Measurements from ENCODE around the gene ZNF639. TPM values are rescaled to one million over a fixed set of nuclear protein-coding genes. Genes with fewer than 3 reads are reported as not detected.
"Not testable (repeated sequence)": the region's sequence is repeated elsewhere in the genome, so short reads cannot be mapped to it uniquely, and the experiment has no call there.

The ZNF639 gene
- total RNA-seq, 1 donor from 2014 or later, result 40.2 TPM

DNA sequence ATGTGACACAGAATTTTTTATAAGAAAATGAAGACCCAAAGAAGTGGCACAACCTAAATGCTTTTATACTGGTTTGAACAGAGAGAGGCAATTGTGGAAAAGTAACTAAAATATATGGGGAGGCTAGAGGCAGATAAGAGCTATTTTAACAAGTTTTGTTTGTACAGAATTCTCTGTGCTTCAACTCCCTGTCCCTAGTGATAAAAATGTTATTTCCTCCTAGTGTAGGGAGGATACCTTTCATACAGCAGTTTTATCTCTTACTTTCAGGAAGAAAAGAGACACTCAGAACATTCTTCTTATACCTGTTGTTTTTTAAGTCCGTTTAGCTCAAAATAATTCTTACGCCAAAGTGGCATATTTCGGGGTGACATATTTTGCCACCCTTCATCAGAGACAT, 21.2 kb upstream of the ZNF639 start:
- DNase-seq (ENCODE audit: low spot score in 2 of 2, unreplicated experiment in 2 of 2), result no peak
- H3K27ac Mint-ChIP-seq, result no peak overlapping the region
- TF ChIP-seq, protein P1, sequence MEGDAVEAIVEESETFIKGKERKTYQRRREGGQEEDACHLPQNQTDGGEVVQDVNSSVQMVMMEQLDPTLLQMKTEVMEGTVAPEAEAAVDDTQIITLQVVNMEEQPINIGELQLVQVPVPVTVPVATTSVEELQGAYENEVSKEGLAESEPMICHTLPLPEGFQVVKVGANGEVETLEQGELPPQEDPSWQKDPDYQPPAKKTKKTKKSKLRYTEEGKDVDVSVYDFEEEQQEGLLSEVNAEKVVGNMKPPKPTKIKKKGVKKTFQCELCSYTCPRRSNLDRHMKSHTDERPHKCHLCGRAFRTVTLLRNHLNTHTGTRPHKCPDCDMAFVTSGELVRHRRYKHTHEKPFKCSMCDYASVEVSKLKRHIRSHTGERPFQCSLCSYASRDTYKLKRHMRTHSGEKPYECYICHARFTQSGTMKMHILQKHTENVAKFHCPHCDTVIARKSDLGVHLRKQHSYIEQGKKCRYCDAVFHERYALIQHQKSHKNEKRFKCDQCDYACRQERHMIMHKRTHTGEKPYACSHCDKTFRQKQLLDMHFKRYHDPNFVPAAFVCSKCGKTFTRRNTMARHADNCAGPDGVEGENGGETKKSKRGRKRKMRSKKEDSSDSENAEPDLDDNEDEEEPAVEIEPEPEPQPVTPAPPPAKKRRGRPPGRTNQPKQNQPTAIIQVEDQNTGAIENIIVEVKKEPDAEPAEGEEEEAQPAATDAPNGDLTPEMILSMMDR (IDR thresholded peaks at IDR 0.05; ENCODE audit: unreplicated experiment), result no peak
- H3K4me1 Mint-ChIP-seq, result peaks cover 2% of the 10 kb centered on the region
- H3K36me3 Mint-ChIP-seq, result no peaks in the 10 kb centered on the region
- no peak overlapping the region for H3K4me3 Mint-ChIP-seq
- peaks cover 18% of the 10 kb centered on the region for H3K9me3 Mint-ChIP-seq
- H3K27me3 Mint-ChIP-seq (ENCODE audit: low read depth), result peaks cover 2% of the 10 kb centered on the region

DNA sequence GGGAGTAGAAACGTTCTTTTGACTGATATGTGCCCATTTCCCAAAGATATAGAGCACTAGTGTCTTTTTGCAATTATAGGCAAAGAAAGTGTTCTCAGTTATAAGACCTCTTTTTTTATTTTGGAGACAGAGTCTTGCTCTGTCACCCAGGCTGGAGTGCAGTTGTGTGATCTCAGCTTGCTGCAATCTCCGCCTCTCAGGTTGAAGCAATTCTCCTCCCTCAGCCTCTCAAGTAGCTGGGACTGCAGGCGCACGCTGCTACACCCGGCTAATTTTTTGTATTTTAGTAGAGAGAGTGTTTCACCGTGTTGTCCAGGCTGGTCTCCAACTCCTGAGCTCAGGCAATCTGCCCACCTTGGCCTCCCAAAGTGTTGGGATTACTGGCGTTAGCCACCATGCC, 20.7 kb upstream of the ZNF639 start:
- TF ChIP-seq, protein P1 (IDR thresholded peaks at IDR 0.05; ENCODE audit: unreplicated experiment), result no peak
- H3K9me3 Mint-ChIP-seq, result peaks cover 15% of the 10 kb centered on the region
- no peak for DNase-seq (ENCODE audit: low spot score in 2 of 2, unreplicated experiment in 2 of 2)
- no peak overlapping the region for H3K4me3 Mint-ChIP-seq
- H3K27me3 Mint-ChIP-seq (ENCODE audit: low read depth), result peaks cover 2% of the 10 kb centered on the region
- H3K4me1 Mint-ChIP-seq, result peaks cover 2% of the 10 kb centered on the region
- H3K27ac Mint-ChIP-seq, result no peak overlapping the region
- H3K36me3 Mint-ChIP-seq, result no peaks in the 10 kb centered on the region

GRCh38 chr3:179304605-179305004, 18.2 kb upstream of the ZNF639 start:
- H3K4me3 Mint-ChIP-seq, result no peak overlapping the region
- no peak for DNase-seq (ENCODE audit: low spot score in 2 of 2, unreplicated experiment in 2 of 2)
- H3K27ac Mint-ChIP-seq, result no peak overlapping the region

DNA sequence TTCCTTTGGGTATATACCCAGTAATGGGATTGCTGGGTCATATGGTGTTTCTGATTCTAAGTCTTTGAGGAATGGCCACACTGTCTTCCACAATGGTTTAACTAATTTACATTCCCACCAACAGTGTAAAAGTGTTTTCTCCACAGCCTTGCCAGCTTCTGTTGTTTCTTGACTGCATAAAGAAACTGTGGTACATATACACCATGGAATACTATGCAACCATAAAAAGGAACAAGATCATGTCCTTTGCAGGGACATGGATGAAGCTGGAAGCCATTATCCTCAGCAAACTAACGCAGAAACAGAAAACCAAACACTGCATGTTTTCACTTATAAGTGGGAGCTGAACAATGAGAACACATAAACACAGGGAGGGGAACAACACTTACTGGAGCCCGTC, 15.5 kb upstream of the ZNF639 start:
- H3K9me3 Mint-ChIP-seq; H3K27ac Mint-ChIP-seq; H3K36me3 Mint-ChIP-seq; H3K4me1 Mint-ChIP-seq; H3K27me3 Mint-ChIP-seq (ENCODE audit: low read depth); H3K4me3 Mint-ChIP-seq; DNase-seq (ENCODE audit: low spot score in 2 of 2, unreplicated experiment in 2 of 2): not testable (repeated sequence)

More at GRCh38 chr3:179304605-179305004, 18.2 kb upstream of the ZNF639 start:
- Mint-ChIP-seq H3K4me1 (peaks cover 2% of the 10 kb centered on the region), H3K9me3 (peaks cover 3% of the 10 kb centered on the region), H3K36me3 (no peaks in the 10 kb centered on the region), H3K27me3 (ENCODE audit: low read depth) (no peaks in the 10 kb centered on the region)
- TF ChIP-seq, protein P1 (IDR thresholded peaks at IDR 0.05; ENCODE audit: unreplicated experiment), result no peak

DNA sequence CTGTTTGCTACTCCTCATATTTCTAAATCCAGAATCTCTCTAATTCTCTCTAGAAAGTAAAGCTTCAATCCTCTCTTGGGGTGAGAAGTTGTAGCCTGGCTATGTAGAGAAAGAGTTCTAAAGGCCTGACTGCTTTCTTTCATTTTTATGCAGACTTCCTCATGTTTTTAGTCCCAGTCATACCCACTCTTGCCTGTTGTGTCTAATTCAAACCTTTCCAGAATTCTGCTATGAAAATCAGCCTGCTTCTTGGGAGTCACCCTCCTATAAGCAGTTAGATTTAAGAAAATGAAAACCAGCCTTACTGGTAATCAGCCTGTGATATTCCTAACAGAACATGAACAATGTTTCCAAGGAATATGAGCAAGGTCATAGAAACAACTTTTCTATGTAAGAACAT, 14.8 kb upstream of the ZNF639 start:
- no peak for DNase-seq (ENCODE audit: low spot score in 2 of 2, unreplicated experiment in 2 of 2)
- TF ChIP-seq, protein P1 (IDR thresholded peaks at IDR 0.05; ENCODE audit: unreplicated experiment), result no peak
- Mint-ChIP-seq H3K36me3 (no peaks in the 10 kb centered on the region), H3K4me3 (no peak overlapping the region), H3K27me3 (ENCODE audit: low read depth) (no peaks in the 10 kb centered on the region), H3K9me3 (no peaks in the 10 kb centered on the region), H3K4me1 (no peaks in the 10 kb centered on the region), H3K27ac (no peak overlapping the region)

- H3K4me3 Mint-ChIP-seq, result no peak overlapping the region
- no peaks in the 10 kb centered on the region for H3K27me3 Mint-ChIP-seq (ENCODE audit: low read depth)
- TF ChIP-seq, protein P1 (IDR thresholded peaks at IDR 0.05; ENCODE audit: unreplicated experiment), result no peak
- H3K36me3 Mint-ChIP-seq, result no peaks in the 10 kb centered on the region
- no peak overlapping the region for H3K27ac Mint-ChIP-seq
- DNase-seq (ENCODE audit: low spot score in 2 of 2, unreplicated experiment in 2 of 2), result no peak
- no peaks in the 10 kb centered on the region for H3K4me1 Mint-ChIP-seq
- no peaks in the 10 kb centered on the region for H3K9me3 Mint-ChIP-seq
These were observed 13.4 kb upstream of the ZNF639 start for GRCh38 chr3:179309225-179310078.
